Activated CD4-positive, CD25-positive, alpha-beta regulatory T cell treated with anti-CD3 and anti-CD28 coated beads, Interleukin-2, amount 50 U/mL, for 16 hours (primary cell): Measurements from ENCODE around the gene SLC25A29.

Source experiments
- DNase-seq: peaks from one replicate; pipeline ENCODE4 v3.0.0-alpha.2; 2020; ENCODE audit warnings: low read depth, low spot score

Gene SLC25A29

DNA sequence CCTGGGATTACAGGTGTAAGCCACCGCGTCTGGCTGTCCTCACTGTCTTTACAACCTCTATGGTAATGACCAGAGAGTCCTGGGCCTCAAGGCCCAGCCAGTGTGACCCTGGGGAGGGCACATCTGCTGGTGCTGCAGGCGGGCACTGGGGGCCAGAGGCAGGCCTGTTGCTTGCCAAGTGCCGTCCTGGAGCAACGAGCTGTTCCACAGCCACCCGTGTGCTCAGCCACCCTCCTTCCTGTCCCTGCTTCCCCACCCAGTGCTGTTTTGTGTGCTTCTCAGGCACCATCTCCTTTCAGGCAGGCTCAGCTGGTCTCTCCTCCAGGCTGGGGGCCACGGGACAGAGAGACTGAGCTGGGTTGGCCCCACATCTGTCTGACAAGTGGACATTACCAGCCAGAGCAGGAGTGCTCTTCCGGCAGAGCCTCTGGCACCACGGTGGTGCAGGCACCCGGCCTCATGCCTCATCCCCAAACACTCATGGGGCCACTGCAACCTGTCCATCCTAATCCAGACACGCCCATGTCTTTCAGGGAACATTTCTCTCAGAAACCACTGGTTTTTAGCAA, 25.9 kb upstream of the SLC25A29 start:
- no peak for DNase-seq

DNA sequence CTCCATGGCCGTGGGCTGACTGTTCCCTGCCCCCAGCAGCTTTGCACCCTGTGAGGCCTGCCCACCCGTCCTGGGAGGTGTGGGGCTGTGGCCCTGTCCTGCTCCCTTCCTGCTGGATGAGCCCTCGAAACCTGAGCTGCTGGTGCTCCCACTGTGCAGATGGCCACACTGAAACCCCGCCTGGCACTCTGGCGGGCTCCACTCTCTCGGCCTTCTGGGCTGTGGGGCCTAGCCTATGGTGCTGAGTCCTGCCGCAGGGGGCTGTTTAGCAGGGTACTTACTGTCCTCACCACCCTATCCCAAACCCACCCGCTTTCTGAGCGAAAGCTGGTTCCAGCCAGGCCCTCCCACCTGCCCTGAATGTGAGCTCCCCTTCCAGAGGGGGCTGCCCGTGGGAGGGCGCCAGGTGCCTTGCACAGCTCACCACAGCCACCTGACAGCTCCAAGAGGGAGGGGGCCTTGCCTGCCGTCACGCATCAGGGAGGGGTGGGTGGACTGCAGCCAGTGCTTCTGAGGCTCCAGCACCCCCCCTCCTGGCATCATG, 24.2 kb upstream of the SLC25A29 start:
- DNase-seq = no peak

DNA sequence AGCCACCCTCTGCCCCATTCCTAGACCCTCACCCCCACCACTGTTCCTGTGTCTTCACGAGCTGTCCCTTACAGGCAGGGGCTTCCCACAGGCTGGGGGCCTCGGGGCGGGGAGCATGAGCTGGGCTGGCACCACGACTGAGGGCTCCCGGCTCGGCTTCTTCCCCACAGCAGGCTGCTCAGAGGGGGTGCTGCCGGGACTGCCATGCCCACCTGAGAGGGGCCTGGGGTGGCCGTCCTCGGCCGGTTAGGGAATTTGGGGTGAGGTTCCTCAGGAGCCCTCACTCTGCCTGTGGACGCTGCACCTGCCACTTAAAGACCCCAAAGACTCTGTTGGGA, 23.7 kb upstream of the SLC25A29 start:
- DNase-seq = no peak

DNA sequence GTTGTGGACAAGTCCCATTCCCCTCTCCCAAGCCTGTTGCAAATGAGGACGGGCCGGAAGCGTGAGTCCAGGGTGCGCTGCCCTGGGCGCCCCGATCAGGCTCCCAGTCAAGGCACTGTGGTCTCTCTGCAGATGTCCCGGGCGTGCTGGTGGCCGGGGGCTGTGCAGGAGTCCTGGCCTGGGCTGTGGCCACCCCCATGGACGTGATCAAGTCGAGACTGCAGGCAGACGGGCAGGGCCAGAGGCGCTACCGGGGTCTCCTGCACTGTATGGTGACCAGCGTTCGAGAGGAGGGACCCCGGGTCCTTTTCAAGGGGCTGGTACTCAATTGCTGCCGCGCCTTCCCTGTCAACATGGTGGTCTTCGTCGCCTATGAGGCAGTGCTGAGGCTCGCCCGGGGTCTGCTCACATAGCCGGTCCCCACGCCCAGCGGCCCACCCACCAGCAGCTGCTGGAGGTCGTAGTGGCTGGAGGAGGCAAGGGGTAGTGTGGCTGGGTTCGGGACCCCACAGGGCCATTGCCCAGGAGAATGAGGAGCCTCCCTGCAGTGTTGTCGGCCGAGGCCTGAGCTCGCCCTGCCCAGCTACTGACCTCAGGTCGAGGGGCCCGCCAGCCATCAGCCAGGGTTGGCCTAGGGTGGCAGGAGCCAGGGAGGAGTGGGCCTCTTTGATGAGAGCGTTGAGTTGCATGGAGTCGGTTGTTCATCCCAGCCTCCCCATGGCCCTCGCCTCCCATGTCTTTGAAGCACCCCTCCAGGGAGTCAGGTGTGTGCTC, 23.2 kb upstream of the SLC25A29 start:
- DNase-seq = no peak

DNA sequence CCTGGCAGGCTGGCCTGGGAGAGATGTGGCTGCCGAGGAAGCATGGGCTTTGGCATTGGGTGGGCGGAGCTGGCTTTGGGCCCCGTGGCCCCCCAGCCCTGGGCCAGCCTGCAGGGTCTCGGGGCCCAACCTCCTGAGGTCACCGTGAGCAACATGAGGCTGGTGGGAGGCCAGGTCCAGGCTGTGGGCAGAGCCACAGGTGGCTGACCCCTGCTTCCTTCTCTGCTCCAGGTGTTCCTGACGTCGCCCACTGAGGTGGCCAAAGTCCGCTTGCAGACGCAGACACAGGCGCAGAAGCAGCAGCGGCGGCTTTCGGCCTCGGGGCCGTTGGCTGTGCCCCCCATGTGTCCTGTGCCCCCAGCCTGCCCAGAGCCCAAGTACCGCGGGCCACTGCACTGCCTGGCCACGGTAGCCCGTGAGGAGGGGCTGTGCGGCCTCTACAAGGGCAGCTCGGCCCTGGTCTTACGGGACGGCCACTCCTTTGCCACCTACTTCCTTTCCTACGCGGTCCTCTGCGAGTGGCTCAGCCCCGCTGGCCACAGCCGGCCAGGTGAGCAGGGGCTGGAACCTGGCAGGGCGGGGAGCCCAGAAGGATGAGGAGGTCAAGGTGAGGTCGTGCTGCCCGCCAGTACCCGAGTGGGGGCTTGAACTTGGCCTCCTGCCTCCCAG, 22.4 kb upstream of the SLC25A29 start:
- DNase-seq = no peak

DNA sequence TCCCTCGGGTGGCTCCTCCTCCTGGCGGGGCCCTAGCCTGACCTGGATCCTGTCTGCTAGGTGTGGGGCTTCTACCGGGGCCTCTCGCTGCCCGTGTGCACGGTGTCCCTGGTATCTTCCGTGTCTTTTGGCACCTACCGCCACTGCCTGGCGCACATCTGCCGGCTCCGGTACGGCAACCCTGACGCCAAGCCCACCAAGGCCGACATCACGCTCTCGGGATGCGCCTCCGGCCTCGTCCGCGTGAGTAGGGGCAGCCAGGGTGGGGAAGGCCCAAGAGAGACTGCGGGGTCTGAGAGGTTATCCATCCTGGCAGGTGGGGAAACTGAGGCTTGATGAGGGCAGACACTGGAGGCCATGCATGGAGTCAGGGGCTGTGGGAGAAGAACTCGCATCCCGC, 20.9 kb upstream of the SLC25A29 start:
- DNase-seq = no peak

DNA sequence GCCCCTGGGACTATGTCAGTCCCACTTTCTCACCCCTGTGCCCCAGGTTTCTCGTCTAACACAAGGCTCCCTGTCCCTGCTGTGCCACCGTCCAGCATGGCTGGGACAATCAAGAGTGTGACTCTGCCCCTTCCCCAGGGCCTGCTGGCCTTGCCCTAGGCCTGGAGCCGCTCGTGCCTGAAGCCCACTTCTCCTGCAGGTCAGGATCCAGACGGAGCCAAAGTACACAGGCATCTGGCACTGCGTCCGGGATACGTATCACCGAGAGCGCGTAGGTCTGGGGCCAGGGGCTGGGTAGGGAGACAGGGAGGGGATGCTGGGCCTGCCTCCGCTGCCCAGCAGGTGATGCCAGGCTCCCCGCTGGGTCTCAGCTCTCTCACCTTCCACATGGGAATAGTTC, 19.7 kb upstream of the SLC25A29 start:
- no peak for DNase-seq

DNA sequence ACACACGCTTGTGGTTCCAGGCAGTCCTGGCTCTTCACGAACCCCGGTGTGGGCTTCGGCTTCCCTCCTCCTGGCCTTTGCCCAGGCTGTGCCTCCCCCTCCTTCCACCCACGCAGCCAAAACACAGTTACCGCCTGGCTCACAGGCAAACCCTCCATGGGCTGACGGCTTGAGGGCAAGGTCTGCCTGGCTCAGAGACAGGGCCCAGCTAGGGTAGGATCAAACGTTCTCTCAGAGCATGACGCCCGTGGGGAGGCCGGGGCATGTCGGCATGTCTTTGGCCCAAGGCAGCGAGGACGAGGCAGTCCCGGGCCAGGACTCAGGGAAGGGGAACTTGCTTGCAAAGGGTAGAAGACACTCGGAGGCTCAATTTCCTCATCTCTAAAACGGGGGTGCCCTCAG, 19.0 kb upstream of the SLC25A29 start:
- no peak for DNase-seq

DNA sequence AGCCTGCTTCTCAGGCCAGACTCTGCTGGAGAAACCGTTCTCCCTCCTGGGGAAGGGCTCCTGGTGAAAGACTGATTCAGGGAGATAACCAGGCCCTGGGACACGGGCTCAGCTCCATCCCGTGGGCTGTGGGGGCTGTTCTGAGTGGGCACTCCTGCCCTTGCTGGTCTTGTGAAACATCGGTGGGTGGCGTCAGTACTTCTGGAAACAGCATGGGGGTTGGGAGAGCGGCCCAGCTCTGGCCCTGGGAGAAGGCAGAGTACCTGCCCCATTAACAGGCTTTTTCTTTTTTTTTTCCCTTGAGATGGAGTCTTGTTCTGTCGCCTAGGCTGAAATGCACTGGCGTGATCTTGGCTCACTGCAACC, 17.7 kb upstream of the SLC25A29 start:
- no peak for DNase-seq

DNA sequence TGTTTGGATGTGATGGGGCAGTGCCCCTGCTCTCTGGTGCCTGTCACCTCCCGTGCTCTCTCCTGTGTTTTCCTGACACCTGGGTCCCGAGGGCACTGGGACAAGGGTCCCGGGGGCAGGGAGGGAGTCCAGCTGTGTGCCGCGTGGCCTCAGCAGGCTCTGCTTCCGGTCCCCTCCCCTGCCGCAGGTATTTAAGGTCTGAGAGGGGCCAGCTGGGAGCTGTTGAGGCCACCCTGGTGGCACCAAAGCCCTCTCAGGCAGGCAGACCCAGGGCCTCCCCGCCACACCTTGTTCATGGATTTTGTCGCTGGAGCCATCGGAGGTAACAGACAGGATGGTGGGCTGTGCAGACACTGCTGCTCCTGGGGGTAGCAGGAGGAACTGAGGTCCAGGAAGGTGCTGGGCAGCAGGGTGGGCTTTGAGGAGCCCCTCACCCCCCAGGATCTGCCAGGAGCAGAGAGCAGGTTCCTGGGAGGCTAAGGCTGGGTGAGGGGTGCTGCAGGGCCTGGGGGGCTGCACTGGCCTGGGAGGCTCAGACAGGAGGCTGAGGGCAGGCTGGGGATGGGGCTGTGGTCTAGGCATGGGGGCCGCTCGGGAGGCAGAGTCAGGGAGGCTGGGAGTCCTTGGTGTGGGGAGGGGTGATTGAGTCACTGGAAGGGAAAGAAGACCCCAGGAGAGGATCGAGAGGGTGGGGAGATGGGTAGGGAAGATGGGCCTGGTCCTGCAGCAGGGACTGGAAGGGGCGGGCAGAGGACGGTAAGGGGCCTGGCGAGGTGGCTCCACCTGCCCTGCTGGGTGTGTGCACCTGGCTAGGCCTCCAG, 17.1 kb upstream of the SLC25A29 start, which contains the start of gene SLC25A47:
Gene SLC25A47 (plus strand): TSS at position 219 of the 821 bp plus-strand sequence. CDS start 76 bp downstream, at position 295.
- DNase-seq = no peak

DNA sequence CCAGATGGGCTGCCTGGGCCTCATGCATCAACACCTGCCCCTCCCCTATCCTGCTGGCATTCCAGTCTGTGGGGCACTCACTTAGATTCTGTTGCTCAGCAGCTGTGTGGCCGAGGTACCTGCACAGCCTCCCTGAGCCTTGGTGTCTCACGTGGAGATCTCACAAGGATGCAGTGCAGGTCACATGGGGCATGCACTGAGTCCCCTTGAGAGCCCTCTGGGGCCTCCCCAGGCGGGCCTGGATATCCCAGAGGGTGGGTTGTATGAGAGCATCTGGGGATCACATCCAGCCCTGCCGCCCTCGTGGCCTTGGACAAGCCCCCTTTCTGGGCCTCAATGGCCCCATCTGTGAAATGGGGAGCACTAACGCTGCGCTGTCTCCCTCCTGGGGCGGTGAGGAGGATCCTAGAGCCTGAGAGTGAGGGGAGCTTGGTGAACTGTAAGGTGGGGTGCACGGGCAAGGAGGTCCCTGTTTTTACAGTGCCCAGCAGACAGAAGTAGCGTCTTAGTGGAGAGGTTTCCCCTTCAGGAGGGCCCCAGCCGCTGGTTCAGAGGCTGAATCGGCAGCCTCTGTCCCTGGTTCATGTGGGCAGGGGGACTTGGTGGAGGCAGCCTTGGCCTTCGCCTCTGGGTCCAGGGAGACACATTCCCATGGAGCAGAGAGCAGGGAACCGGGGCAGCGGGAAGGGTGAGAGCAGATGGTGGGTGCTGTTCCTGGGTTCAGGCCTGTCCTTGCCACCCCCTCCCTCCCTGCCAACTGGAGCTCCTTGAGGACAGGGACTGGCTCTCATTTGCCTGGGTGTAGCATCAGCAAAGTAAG, 16.1 kb upstream of the SLC25A29 start:
- DNase-seq = no peak

DNA sequence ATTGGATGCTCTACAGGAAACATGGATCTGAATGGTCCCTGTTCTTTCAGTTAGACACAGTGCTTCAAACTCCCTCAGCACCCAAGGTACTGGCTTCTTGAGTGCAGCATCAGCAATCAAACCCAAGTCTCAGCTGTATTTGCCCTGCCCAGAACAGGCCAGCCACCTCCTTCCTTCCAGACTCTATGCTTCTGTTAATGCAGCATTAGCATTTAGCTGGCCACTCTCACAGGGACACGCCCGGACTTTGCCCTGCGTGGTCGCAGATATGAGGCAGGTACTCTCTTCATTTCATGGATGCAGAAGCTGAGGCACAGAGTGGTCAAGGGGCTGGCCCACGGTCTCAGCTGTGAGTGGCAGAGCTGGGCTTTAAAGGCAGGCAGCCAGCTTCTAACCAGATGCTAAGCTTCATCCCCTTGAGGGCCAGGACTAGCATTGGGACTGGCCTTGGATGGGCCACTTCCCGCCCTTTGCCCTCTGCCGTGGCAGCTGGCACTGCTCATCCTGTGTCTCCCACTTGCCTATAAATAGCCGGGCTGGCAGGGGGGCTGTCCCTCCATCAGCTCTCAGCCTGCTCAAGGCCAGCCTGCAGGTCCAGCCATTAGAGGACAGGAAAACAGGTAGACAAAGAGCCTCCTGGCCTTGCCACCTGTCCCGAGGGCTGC, 15.4 kb upstream of the SLC25A29 start:
- DNase-seq = no peak

DNA sequence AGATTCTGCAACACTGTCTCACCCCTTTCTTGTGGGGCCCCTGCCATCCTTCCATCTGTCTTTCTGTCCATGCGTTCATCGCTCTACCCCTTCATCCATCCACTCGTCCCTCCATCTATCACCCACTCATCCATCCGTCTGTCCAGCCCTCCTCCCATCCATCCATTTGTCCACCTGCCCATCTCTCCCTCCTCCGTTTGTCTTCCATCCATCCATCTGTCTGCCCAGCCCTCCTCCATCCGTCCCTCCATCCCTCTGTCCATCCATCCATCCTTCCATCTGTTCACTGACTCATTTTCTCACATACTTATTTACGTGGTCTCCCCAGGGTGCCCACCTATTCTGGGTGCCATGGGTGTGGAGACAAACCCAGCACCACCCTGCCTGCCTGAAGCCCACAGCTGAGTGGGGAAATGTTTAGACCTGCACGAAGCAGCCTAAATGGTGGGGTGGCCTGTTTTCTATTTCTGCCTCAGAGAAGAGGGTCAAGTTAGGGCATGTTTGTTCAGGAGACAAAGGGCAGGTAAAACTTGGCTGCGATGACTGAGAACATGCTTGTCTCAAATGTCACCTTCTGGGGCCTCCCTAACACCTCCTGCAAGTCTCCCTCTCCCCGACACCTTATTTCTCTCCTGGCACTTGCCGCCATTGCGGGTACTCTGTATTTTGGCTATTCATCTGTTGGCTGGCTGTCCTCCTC, 14.1 kb upstream of the SLC25A29 start:
- DNase-seq = no peak

DNA sequence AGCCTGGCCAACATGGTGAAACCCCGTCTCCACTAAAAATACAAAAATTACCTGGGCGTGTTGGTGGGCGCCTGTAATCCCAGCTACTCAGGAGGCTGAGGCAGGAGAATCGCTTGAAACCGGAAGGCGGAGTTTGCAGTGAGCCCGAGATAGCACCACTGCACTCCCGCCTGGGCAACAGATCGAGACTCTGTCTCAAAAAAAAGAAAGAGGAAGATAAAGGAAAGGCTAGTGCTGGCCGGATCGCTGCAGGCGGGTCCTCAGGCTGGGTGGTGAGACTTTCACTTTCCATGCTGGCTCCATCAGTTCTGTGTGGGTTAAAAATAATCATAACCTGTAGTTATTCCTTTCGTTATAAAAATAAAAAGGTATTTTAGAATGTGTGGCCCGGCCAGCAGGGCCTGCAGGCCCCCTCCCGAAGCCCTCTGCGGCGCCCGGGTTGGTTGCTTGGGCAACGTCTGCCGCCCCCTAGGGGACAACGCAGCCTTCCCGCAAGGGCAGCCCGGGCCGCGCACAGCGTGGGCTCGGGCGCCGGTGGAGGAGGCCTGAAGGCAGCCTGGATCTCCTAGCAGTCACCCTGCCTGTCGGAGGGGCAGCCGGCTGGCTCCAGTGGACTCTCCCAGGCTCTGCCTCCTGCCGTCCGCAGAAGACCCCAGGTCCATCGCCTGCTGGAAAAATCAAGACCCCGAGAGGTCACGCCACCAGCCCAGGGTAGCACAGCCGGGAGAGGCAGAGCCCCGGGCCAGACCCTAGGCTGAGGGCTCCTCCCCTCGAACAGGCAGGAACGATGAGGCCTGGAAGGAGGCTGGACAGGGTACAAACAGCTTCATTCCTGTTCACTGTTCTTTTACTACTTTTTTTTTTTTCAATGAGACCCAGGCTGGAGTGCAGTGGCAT, 11.9 kb upstream of the SLC25A29 start:
- peak; percentile 30 for DNase-seq

DNA sequence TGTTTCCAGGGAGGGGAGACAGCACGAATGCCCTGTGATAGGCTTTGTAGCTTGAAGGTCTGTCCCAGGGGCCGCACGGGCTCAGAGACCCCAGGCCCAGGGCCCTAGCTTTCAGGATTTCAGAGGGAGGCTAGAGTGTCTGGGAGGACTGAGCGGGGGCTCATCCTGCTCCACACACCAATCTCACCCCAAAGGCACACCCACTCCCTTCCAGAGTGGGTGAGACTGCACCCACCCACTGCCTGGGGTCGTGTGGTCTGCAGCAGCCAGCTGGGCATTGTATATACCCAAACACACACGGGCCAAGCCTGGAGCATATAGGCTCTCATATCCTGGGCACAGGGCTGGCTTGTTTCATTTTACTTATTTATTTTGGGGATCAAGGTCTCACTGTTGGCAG, 11.1 kb upstream of the SLC25A29 start:
- no peak for DNase-seq

DNA sequence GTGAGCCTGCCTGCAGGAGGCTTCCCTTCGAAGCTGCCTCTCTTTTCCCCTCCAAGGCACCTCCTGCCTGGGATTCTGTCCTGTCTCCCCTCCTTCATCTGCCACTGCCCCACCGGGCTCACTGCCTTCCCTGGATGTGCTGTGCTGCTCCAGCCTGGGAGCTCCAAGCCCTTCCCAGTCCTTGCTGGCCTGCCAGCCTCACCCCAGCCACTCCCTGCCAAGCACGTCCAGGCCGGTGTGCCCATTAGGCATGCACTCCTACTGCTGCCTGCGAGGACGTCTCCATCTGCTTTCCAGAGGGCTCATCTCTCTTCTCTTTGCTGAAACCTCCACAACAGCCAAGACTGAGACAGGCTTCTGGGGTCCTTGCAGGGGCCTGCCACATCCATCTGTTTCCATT, 8.5 kb upstream of the SLC25A29 start:
- no peak for DNase-seq

DNA sequence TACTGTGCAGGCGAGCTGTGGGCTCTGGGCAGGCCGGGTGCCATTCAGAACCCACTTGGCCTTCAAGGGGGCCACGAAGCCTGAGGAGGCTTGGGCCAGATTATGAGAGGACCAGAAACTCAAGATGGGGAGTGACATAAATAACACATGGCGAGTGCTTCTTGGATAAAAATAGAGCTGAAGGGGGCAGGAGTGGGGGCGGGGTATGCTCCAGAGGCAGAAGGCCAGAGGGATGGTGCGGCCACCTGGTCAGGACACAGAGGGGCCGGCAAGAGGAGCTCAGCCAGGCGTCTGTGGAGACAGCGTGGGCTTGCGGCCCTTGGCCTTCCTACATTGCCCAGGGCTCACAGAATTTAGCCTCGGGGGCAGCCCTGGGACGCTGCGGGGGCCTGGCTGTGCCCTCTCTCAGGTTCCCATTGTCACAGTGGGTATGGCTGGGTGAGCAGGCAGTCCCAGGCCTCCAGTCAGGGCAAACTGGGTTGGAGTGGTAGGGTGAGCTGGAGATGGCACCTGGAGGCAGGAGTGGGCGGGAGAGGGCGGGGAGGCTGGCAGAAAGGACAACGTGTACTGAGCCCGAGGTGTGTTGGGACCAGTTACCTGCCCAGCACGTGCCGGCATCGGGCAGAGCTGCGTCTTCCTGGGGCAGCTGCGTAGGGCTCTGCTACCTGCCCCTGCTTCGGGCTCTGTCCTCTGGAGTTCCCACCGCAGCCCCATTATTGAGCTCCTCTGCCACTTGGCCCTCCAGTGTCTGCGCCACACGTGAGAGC, 7.4 kb upstream of the SLC25A29 start:
- DNase-seq = no peak

DNA sequence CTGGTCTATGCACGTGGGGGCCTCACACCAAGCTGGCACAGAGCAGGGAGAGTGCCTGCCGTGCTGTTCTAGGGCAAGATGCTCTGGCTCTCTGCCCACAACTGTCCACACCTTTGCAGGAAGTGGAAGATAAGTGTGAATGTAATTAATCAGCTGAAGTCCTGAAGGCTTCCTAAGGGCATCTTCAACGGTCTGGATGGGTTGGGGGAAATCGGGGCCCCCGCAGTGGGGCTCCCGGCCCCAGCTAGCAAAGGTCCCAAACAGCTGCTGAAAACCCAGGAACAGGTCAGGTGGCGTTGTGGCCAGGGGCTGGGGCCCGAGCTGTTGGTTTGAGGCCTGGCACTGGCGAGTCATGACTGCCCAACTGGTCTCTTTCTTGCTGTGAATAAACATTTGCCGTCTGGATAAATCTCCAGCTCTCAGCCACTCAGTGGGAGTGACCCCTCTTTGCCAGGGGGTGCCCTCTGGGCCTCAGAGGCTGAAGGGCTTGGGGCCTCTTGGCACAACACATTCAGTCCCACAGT, 6.7 kb upstream of the SLC25A29 start:
- no peak for DNase-seq
